ENCODE measurements around the gene CDC73.

GRCh38 chr1:193199940-193200339, 78.1 kb downstream of the CDC73 start:
- TF ChIP-seq POLR2AphosphoS5 (IDR thresholded peaks at IDR 0.05; ENCODE audit: control insufficient read depth, insufficient read depth, low read depth, low read length): no peak
- TF ChIP-seq JUNB (CRISPR knock-in tag; conservative IDR thresholded peaks at IDR 0.05): no peak
- no peak for TF ChIP-seq GATA2 (CRISPR knock-in tag; IDR thresholded peaks at IDR 0.05)
- no peak for TF ChIP-seq KAT8 (IDR thresholded peaks at IDR 0.05; ENCODE audit: low read depth)
- no peak for TF ChIP-seq ZZZ3 (IDR thresholded peaks at IDR 0.05)
- no peak for TF ChIP-seq ZFP30 (CRISPR knock-in tag; IDR thresholded peaks at IDR 0.05; ENCODE audit: borderline replicate concordance)
- TF ChIP-seq CTCF (IDR thresholded peaks at IDR 0.05 in 2 of 3, conservative IDR thresholded peaks at IDR 0.05 in 1 of 3; ENCODE audit: insufficient read depth in 2 of 3, low read depth in 1 of 3, low read length in 3 of 3): no peak
- TF ChIP-seq CHCHD3 (CRISPR knock-in tag; IDR thresholded peaks at IDR 0.05): no peak
